Fibroblast of pulmonary artery (primary cell): Measurements from ENCODE around the gene PTPN9.
"Not testable (repeated sequence)": the region's sequence is repeated elsewhere in the genome, so short reads cannot be mapped to it uniquely, and the experiment has no call there.

ENCODE experiments used
- DNase-seq: peaks from one replicate; pipeline ENCODE4 v3.0.0-alpha.2; 2010; ENCODE audit warnings: low read depth
- H3K4me3 ChIP-seq: replicated peaks from 2 replicates; pipeline ENCODE4 v1.5.1; 2011; ENCODE audit warnings: low read depth, mild to moderate bottlenecking, control low read depth, low read length, moderate library complexity
- TF ChIP-seq, protein P1 (sequence below): IDR thresholded peaks from 2 replicates; pipeline ENCODE4 v1.5.1; 2011; ENCODE audit warnings: mild to moderate bottlenecking, control low read depth, low read length, inconsistent platforms; ENCODE audit errors: missing control alignments

The PTPN9 gene

GRCh38 chr15:75594276-75594675, 15.2 kb upstream of the PTPN9 start:
- no peak overlapping the region for H3K4me3 ChIP-seq
- no peak for DNase-seq
- TF ChIP-seq, protein P1, sequence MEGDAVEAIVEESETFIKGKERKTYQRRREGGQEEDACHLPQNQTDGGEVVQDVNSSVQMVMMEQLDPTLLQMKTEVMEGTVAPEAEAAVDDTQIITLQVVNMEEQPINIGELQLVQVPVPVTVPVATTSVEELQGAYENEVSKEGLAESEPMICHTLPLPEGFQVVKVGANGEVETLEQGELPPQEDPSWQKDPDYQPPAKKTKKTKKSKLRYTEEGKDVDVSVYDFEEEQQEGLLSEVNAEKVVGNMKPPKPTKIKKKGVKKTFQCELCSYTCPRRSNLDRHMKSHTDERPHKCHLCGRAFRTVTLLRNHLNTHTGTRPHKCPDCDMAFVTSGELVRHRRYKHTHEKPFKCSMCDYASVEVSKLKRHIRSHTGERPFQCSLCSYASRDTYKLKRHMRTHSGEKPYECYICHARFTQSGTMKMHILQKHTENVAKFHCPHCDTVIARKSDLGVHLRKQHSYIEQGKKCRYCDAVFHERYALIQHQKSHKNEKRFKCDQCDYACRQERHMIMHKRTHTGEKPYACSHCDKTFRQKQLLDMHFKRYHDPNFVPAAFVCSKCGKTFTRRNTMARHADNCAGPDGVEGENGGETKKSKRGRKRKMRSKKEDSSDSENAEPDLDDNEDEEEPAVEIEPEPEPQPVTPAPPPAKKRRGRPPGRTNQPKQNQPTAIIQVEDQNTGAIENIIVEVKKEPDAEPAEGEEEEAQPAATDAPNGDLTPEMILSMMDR: no peak

DNA sequence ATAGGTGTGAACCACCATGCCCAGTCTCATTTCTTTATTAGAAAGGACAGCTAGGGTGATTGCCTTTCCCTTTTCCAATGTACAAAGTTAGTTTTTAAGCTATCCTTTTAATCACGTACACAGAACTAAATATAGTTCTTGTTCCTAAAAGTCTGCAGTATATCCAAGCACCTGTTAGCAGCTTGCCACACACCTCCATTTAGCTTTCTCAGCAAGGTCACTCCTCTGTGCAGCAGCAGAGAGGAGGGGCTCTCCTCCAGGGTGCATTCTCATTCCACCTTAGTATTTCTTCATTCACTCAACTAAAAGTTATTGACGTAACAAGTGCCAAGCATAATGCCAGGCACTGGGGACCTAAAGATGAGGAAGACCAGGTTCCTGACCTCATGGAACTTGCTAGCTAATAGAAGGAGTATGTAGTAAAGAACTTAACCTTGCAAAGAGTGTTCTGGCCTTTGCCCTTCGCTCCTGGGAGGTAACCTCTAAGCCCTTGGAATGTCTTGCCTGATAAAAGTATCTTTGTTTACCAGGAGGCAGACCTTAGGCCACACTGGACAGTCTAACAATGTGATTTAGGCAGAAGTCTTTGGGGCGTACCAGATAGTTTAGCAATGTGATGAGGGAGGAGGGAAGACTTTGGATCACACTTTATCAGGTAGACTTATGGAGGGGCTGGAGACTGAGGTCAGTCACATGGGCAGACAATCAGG, 12.7 kb upstream of the PTPN9 start:
- H3K4me3 ChIP-seq: no peak overlapping the region
- TF ChIP-seq, protein P1: no peak

GRCh38 chr15:75590239-75590638, 11.1 kb upstream of the PTPN9 start:
- no peak overlapping the region for H3K4me3 ChIP-seq
- TF ChIP-seq, protein P1: no peak

More for the DNA sequence above, 12.7 kb upstream of the PTPN9 start:
- no peak for DNase-seq

DNA sequence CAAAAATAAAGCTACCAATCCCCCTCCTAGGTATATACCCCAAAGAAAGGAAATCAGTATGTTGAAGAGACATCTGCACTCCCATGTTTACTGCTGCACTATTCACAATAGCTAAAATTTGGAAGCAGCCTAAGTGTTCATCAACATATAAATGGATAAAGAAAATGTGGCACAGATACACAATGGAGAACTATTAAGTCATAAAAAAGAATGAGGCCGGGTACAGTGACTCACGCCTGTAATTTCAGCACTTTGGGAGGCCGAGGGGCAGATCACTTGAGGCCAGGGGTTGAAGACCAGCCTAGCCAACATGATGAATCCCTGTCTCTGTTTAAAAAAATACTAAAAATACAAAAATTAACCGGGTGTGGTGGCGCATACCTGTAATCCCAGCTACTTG, 10.0 kb upstream of the PTPN9 start:
- H3K4me3 ChIP-seq: no peak overlapping the region
- DNase-seq: no peak
- TF ChIP-seq, protein P1: no peak

More at GRCh38 chr15:75590239-75590638, 11.1 kb upstream of the PTPN9 start:
- DNase-seq: no peak

DNA sequence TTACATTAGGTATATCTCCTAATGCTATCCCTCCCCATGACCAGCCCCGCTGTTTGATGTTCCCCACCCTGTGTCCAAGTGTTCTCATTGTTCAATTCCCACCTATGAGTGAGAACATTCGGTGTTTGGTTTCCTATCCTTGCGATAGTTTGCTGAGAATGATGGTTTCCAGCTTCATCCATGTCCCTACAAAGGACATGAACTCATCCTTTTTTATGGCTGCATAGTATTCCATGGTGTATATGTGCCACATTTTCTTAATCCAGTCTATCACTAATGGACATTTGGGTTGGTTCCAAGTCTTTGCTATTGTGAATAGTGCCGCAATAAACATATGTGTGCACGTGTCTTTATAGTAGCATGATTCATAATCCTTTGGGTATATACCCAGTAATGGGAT, 7.3 kb upstream of the PTPN9 start:
- H3K4me3 ChIP-seq, DNase-seq: not testable (repeated sequence)

DNA sequence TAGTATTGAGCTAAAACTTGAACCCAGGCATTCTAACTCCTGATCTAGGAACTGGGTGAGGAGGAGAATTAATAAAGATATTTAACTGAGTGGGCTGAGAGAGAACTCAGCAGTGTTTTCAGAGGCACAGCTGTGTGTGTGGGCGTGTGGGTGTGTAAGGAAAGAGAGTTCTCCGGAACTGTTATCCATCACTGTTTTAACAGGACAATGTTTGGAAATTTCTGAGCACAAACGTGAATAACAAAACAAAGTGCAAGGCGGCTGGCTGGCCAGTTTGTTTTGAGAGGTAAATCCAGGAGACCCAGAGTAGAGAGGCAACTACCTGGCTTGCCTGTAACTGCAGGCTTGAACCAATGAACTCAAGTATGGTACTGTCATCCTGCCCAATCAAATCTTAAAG, 5.0 kb upstream of the PTPN9 start:
- TF ChIP-seq, protein P1: no peak
- DNase-seq: peak; percentile 38
- H3K4me3 ChIP-seq: no peak overlapping the region

DNA sequence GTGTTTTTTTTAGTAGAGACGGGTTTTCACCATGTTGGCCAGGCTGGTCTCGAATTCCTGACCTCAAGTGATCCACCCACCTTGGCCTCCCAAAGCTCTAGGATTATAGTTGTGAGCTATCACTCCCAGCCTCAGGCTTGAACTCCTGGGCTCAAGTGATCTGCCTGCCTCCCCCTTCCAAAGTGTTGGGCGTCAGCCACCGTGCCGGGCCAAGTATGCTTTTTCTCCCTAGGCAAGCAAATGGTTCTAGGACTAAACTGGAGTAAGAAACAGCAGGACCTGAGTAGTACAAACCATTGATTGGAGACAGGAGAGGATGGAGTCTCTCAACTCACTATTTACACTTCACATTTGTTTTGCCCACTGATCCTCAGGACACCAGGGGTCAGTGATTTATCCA, 4.6 kb upstream of the PTPN9 start:
- no peak for DNase-seq
- TF ChIP-seq, protein P1: no peak
- H3K4me3 ChIP-seq: no peak overlapping the region

DNA sequence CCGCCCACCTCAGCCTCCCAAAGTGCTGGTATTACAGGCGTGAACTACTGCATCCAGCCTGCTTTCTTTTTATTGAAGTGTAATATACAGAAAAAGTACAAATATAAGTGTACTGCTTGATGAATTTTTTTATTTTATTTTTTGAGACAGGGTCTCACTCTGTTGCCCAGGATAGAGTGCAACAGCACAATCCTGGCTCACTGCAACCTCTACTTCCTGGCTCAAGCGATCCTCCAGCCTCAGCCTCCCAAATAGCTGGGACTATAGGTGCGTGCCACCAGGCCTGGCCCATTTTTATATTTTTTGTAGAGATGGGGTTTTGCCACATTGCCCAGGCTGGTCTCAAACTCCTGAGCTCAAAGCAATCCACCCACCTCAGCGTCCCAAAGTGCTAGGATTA, 3.8 kb upstream of the PTPN9 start:
- DNase-seq, H3K4me3 ChIP-seq: not testable (repeated sequence)
